ENCODE results near the gene CELSR1. TPM values are rescaled to one million over a fixed set of nuclear protein-coding genes. Genes with fewer than 3 reads are reported as not detected.

Gene CELSR1, protein sequence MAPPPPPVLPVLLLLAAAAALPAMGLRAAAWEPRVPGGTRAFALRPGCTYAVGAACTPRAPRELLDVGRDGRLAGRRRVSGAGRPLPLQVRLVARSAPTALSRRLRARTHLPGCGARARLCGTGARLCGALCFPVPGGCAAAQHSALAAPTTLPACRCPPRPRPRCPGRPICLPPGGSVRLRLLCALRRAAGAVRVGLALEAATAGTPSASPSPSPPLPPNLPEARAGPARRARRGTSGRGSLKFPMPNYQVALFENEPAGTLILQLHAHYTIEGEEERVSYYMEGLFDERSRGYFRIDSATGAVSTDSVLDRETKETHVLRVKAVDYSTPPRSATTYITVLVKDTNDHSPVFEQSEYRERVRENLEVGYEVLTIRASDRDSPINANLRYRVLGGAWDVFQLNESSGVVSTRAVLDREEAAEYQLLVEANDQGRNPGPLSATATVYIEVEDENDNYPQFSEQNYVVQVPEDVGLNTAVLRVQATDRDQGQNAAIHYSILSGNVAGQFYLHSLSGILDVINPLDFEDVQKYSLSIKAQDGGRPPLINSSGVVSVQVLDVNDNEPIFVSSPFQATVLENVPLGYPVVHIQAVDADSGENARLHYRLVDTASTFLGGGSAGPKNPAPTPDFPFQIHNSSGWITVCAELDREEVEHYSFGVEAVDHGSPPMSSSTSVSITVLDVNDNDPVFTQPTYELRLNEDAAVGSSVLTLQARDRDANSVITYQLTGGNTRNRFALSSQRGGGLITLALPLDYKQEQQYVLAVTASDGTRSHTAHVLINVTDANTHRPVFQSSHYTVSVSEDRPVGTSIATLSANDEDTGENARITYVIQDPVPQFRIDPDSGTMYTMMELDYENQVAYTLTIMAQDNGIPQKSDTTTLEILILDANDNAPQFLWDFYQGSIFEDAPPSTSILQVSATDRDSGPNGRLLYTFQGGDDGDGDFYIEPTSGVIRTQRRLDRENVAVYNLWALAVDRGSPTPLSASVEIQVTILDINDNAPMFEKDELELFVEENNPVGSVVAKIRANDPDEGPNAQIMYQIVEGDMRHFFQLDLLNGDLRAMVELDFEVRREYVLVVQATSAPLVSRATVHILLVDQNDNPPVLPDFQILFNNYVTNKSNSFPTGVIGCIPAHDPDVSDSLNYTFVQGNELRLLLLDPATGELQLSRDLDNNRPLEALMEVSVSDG (N-terminal part only)
- 51.2 and 81.2 TPM in 2 replicates for total RNA-seq

DNA sequence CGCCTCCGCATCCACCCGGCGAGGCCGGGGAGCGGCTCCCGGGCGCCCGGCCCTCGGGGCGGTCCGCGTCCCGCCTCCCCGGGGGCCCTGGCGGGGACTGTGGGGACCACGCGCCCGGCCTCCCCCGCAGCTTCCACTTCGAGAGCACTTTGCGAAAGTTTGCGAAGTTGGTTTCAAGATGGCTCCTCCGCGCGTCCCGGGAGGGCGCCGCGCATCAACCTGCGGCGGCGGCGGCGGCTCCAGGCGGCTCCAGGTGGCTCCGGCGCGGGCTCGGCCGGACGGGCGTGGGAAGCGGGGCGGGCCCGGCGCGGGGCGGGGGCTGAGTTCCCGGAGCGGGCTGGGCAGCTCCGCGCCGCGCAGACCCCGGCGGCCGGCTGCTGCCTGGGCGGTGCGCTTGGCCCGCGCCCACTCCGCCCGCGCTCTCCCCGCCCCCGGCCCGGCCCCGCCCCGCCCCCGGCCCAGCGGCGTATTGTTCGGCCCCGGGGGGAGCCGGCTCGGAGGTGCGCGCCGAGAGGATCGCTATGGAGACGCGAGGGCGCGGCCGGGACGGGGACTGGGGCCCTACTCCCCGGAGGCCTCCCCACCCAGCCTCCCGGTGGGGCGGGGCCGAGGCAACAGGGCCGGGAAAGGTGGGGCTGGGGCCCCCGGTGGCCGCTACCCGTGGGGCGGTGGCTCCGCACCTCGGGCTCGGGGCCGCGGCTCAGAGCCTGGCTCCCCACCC is at the start of gene CELSR1:
Gene CELSR1, minus strand, starts transcription at position 396 of the 721 bp plus-strand sequence. CDS start 450 bp downstream, outside the sequence.

DNA sequence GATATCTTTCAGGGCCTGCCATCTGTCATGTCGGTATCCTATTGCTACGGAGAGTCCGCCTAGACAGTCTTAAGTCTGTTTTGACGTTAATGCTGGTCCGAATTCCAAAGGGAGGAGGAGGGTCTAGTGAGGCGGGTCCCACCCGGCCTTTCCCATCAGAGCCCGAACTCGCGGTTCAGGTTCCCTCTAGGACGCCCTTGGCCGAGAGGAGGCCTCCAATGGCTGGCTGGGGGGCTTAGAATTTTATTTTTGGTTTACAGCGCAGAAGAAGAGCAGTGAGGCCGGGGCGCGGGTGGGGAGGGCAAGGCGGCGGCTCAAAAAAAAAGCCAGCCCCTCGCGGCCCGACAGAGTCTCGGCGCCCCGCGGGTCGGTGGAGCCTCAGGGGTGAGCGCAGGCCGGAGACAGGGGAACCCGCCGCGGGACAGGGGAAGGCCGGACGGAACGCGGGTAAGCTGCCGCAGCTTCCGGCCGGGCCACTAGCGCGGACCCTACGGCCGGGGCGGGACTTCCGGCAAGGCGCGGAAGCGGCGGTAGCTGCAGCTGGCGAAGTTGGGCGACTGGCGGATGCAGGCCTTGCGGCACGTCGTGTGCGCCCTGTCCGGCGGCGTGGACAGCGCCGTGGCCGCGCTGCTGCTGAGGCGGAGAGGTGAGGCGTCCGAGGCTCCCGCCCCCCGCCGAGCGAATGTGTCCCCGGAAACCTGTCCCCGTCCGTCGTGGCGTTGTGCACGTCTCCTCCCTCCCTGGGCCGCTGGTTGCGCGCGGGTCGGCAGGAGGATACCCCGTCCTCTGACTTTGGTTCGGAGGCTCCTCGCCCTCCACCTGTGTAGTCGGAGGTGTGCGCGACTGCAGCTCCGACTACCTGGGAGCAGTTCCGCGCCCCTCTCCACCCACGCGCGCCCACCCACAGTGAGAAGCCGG is 202.0 kb downstream of the CELSR1 start, which contains the start of gene TRMU:
Gene TRMU, plus strand, starts transcription at position 514 of the 918 bp plus-strand sequence. Its CDS starts 51 bp downstream, at position 565.

Other genes with a start within 250 kb of the CELSR1 start
- gene GTSE1, start 240.8 kb downstream of the CELSR1 start, total RNA-seq, result 0.21 and 0.48 TPM in 2 replicates
- gene TRMU, start 201.9 kb downstream of the CELSR1 start, total RNA-seq, result 21.0 and 24.5 TPM in 2 replicates
- gene GRAMD4, start 82.8 kb upstream of the CELSR1 start, total RNA-seq, result 40.5 and 55.4 TPM in 2 replicates
- 14.7 and 38.2 TPM in 2 replicates for gene CERK, start 200.6 kb upstream of the CELSR1 start, total RNA-seq
- gene TBC1D22A, start 225.0 kb upstream of the CELSR1 start, total RNA-seq, result 14.0 and 14.3 TPM in 2 replicates

Measured in tracheal epithelial cell (primary cell).